A673 (cell line): ENCODE data around the gene ERVH48-1.

ENCODE experiments used
- EZH2 ChIP-seq: fragments of 200-600 bp; sonication (generic); IDR thresholded peaks from 2 replicates; pipeline ENCODE4 v1.6.1; 2017; ENCODE audit warnings: borderline replicate concordance, low read depth, mild to moderate bottlenecking, mixed read lengths, antibody characterized with exemption, low read length; ENCODE audit not compliant: poor library complexity, severe bottlenecking
- TF ChIP-seq, protein P1 (sequence below): fragments of 300-800, 200-600 bp; sonication (generic); conservative IDR thresholded peaks from 2 replicates; pipeline ENCODE4 v1.5.1; 2017; ENCODE audit warnings: low read depth, mild to moderate bottlenecking, antibody characterized with exemption, low read length, moderate library complexity, mixed read lengths

DNA sequence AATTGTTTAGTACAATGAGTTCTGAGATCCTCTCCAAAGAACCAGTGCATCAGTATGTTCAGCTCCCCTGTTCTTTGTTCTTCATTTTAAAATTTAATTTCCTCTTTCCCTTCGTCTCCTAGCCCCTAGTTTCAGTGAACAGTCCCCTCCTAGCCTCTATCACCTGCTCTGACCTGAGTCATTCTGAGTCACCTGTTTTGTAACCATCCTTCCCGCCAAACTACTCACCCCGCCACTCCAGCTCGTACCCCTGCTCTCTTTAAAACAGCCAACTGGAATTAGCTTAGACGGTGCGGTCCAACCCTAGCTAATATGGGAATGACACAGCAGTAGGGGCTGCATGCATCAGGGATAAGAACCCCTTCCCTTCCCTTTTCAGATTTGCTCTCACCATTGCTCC lies 16.8 kb upstream of the ERVH48-1 start:
- TF ChIP-seq EZH2 = no peak
- TF ChIP-seq, protein P1, sequence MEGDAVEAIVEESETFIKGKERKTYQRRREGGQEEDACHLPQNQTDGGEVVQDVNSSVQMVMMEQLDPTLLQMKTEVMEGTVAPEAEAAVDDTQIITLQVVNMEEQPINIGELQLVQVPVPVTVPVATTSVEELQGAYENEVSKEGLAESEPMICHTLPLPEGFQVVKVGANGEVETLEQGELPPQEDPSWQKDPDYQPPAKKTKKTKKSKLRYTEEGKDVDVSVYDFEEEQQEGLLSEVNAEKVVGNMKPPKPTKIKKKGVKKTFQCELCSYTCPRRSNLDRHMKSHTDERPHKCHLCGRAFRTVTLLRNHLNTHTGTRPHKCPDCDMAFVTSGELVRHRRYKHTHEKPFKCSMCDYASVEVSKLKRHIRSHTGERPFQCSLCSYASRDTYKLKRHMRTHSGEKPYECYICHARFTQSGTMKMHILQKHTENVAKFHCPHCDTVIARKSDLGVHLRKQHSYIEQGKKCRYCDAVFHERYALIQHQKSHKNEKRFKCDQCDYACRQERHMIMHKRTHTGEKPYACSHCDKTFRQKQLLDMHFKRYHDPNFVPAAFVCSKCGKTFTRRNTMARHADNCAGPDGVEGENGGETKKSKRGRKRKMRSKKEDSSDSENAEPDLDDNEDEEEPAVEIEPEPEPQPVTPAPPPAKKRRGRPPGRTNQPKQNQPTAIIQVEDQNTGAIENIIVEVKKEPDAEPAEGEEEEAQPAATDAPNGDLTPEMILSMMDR = no peak
